ENCODE measurements around the gene TNNC1.

Gene TNNC1

GRCh38 chr3:52481819-52482521, 28.1 kb upstream of the TNNC1 start:
- H3K27me3 ChIP-seq (ENCODE audit: control insufficient read depth in 1 of 2, insufficient read depth in 2 of 2, low read length in 2 of 2), result no peaks in the 10 kb centered on the region
- no peaks in the 10 kb centered on the region for H3K9me3 ChIP-seq (ENCODE audit: low read length)
- no peak overlapping the region for H3K4me3 ChIP-seq (ENCODE audit: low read depth in 1 of 2, low read length in 2 of 2)
- H3K4me1 ChIP-seq (ENCODE audit: insufficient read depth, low read length), result peaks cover 21% of the 10 kb centered on the region
- no peak overlapping the region for H3K9ac ChIP-seq (ENCODE audit: low read length)
- peaks cover 68% of the 10 kb centered on the region for H3K36me3 ChIP-seq (ENCODE audit: insufficient read depth, low read length)
- no peak overlapping the region for H3K27ac ChIP-seq (ENCODE audit: low read depth, low read length)

- H3K9ac ChIP-seq (ENCODE audit: low read length), result no peak overlapping the region
- no peak overlapping the region for H3K4me3 ChIP-seq (ENCODE audit: low read depth in 1 of 2, low read length in 2 of 2)
- peaks cover 21% of the 10 kb centered on the region for H3K4me1 ChIP-seq (ENCODE audit: insufficient read depth, low read length)
- no peaks in the 10 kb centered on the region for H3K27me3 ChIP-seq (ENCODE audit: control insufficient read depth in 1 of 2, insufficient read depth in 2 of 2, low read length in 2 of 2)
- H3K9me3 ChIP-seq (ENCODE audit: low read length), result no peaks in the 10 kb centered on the region
- H3K27ac ChIP-seq (ENCODE audit: low read depth, low read length), result no peak overlapping the region
- H3K36me3 ChIP-seq (ENCODE audit: insufficient read depth, low read length), result peaks cover 69% of the 10 kb centered on the region
Measured at GRCh38 chr3:52480768-52481715, 27.2 kb upstream of the TNNC1 start.

GRCh38 chr3:52479877-52480575, 26.2 kb upstream of the TNNC1 start:
- no peak overlapping the region for H3K9ac ChIP-seq (ENCODE audit: low read length)
- no peak overlapping the region for H3K27ac ChIP-seq (ENCODE audit: low read depth, low read length)
- no peak overlapping the region for H3K4me3 ChIP-seq (ENCODE audit: low read depth in 1 of 2, low read length in 2 of 2)

GRCh38 chr3:52479037-52479876, 25.4 kb upstream of the TNNC1 start:
- H3K36me3 ChIP-seq (ENCODE audit: insufficient read depth, low read length), result peaks cover 80% of the 10 kb centered on the region
- no peaks in the 10 kb centered on the region for H3K9me3 ChIP-seq (ENCODE audit: low read length)
- peaks cover 11% of the 10 kb centered on the region for H3K4me1 ChIP-seq (ENCODE audit: insufficient read depth, low read length)
- no peak overlapping the region for H3K4me3 ChIP-seq (ENCODE audit: low read depth in 1 of 2, low read length in 2 of 2)
- no peak overlapping the region for H3K27ac ChIP-seq (ENCODE audit: low read depth, low read length)
- no peak overlapping the region for H3K9ac ChIP-seq (ENCODE audit: low read length)
- no peaks in the 10 kb centered on the region for H3K27me3 ChIP-seq (ENCODE audit: control insufficient read depth in 1 of 2, insufficient read depth in 2 of 2, low read length in 2 of 2)

More at GRCh38 chr3:52479877-52480575, 26.2 kb upstream of the TNNC1 start:
- no peaks in the 10 kb centered on the region for H3K27me3 ChIP-seq (ENCODE audit: control insufficient read depth in 1 of 2, insufficient read depth in 2 of 2, low read length in 2 of 2)
- H3K9me3 ChIP-seq (ENCODE audit: low read length), result no peaks in the 10 kb centered on the region
- H3K36me3 ChIP-seq (ENCODE audit: insufficient read depth, low read length), result peaks cover 78% of the 10 kb centered on the region
- peaks cover 18% of the 10 kb centered on the region for H3K4me1 ChIP-seq (ENCODE audit: insufficient read depth, low read length)

GRCh38 chr3:52477796-52478095, 23.9 kb upstream of the TNNC1 start:
- H3K27ac ChIP-seq (ENCODE audit: low read depth, low read length), result no peak overlapping the region
- H3K36me3 ChIP-seq (ENCODE audit: insufficient read depth, low read length), result peaks cover 91% of the 10 kb centered on the region

GRCh38 chr3:52477076-52477795, 23.4 kb upstream of the TNNC1 start:
- Histone ChIP-seq H3K27ac (ENCODE audit: low read depth, low read length) (no peak overlapping the region), H3K4me1 (ENCODE audit: insufficient read depth, low read length) (no peaks in the 10 kb centered on the region), H3K9ac (ENCODE audit: low read length) (no peak overlapping the region), H3K4me3 (ENCODE audit: low read depth in 1 of 2, low read length in 2 of 2) (no peak overlapping the region), H3K9me3 (ENCODE audit: low read length) (no peaks in the 10 kb centered on the region), H3K36me3 (ENCODE audit: insufficient read depth, low read length) (peaks cover 91% of the 10 kb centered on the region), H3K27me3 (ENCODE audit: control insufficient read depth in 1 of 2, insufficient read depth in 2 of 2, low read length in 2 of 2) (no peaks in the 10 kb centered on the region)

More at GRCh38 chr3:52477796-52478095, 23.9 kb upstream of the TNNC1 start:
- H3K27me3 ChIP-seq (ENCODE audit: control insufficient read depth in 1 of 2, insufficient read depth in 2 of 2, low read length in 2 of 2), result no peaks in the 10 kb centered on the region
- no peaks in the 10 kb centered on the region for H3K9me3 ChIP-seq (ENCODE audit: low read length)
- H3K9ac ChIP-seq (ENCODE audit: low read length), result no peak overlapping the region
- H3K4me1 ChIP-seq (ENCODE audit: insufficient read depth, low read length), result no peaks in the 10 kb centered on the region
- H3K4me3 ChIP-seq (ENCODE audit: low read depth in 1 of 2, low read length in 2 of 2), result no peak overlapping the region

GRCh38 chr3:52473026-52473425, 19.2 kb upstream of the TNNC1 start:
- Histone ChIP-seq H3K9me3 (ENCODE audit: low read length) (no peaks in the 10 kb centered on the region), H3K36me3 (ENCODE audit: insufficient read depth, low read length) (peaks cover 74% of the 10 kb centered on the region), H3K9ac (ENCODE audit: low read length) (no peak overlapping the region), H3K27ac (ENCODE audit: low read depth, low read length) (no peak overlapping the region), H3K4me3 (ENCODE audit: low read depth in 1 of 2, low read length in 2 of 2) (no peak overlapping the region), H3K4me1 (ENCODE audit: insufficient read depth, low read length) (peaks cover 9% of the 10 kb centered on the region), H3K27me3 (ENCODE audit: control insufficient read depth in 1 of 2, insufficient read depth in 2 of 2, low read length in 2 of 2) (no peaks in the 10 kb centered on the region)

GRCh38 chr3:52472239-52473000, 18.6 kb upstream of the TNNC1 start:
- no peak overlapping the region for H3K27ac ChIP-seq (ENCODE audit: low read depth, low read length)
- no peak overlapping the region for H3K4me3 ChIP-seq (ENCODE audit: low read depth in 1 of 2, low read length in 2 of 2)
- H3K9ac ChIP-seq (ENCODE audit: low read length), result no peak overlapping the region
- peaks cover 69% of the 10 kb centered on the region for H3K36me3 ChIP-seq (ENCODE audit: insufficient read depth, low read length)
- no peaks in the 10 kb centered on the region for H3K9me3 ChIP-seq (ENCODE audit: low read length)
- no peaks in the 10 kb centered on the region for H3K27me3 ChIP-seq (ENCODE audit: control insufficient read depth in 1 of 2, insufficient read depth in 2 of 2, low read length in 2 of 2)
- H3K4me1 ChIP-seq (ENCODE audit: insufficient read depth, low read length), result peaks cover 9% of the 10 kb centered on the region

GRCh38 chr3:52471371-52472238, 17.8 kb upstream of the TNNC1 start:
- peaks cover 9% of the 10 kb centered on the region for H3K4me1 ChIP-seq (ENCODE audit: insufficient read depth, low read length)
- H3K27ac ChIP-seq (ENCODE audit: low read depth, low read length), result no peak overlapping the region
- no peak overlapping the region for H3K9ac ChIP-seq (ENCODE audit: low read length)
- H3K4me3 ChIP-seq (ENCODE audit: low read depth in 1 of 2, low read length in 2 of 2), result no peak overlapping the region
- peaks cover 61% of the 10 kb centered on the region for H3K36me3 ChIP-seq (ENCODE audit: insufficient read depth, low read length)
- no peaks in the 10 kb centered on the region for H3K27me3 ChIP-seq (ENCODE audit: control insufficient read depth in 1 of 2, insufficient read depth in 2 of 2, low read length in 2 of 2)
- H3K9me3 ChIP-seq (ENCODE audit: low read length), result no peaks in the 10 kb centered on the region
